Stimulated activated CD4-positive, alpha-beta T cell treated with anti-CD3 and anti-CD28 coated beads, Interleukin-1b, Interleukin-23, amount 100 ng/mL, for 48 hours (primary cell): ENCODE data around the gene CAP2.
A peak's percentile ranks its signal among the peaks of the same experiment; 100 is the strongest.

ENCODE experiments used
- DNase-seq: peaks from one replicate; pipeline ENCODE4 v3.0.0-alpha.2; 2020

CAP2 gene

DNA sequence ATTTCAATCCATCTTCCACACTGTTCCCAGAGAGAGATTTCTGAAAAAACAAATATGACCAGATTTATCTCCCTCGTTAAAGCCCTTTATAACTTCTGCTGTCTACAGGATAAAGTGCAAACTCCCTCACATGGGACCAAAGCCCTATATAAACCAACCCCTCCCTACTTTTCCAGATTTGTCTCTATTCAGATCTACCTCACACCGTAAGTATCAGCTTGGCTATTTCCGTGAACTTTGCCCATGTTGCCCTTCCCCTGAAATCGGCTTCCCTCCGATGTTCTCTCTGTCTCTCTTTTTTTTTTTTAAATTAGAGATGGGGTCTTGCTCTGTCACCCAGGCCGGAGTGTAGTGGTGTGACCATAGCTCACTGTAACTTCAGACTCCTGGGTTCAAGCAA, 194.6 kb downstream of the CAP2 start:
- no peak for DNase-seq

DNA sequence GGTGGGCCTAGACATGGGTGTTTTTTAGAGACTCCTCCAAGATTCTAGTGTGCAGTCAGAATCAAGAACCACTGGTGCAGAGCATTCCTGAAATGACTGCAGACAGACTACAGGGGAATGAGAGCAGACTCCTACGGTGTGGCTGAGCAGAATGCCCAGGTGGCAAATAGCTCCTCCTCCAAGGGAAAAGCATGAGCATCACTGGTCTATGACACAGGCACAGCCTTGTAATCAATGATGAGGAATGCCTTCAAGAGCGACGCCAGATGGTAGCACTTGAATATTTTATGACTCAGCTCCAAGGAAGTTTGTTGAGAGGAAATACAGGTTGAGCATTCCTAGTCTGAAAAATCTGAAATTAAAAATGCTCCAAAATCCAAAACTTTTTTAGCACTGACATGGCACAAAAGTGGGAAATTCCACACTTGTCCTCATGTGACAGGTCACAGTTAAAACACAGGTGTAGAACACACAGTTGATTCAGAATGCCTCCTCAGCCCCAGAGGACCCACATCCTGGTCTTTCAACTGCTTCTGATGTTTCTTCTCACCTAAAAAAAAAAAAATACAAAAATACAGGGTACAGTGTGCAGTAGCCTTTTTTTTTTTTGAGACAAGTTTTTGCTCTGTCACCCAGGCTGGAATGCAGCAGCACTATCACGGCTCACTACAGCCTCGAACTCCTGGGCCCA, 196.2 kb downstream of the CAP2 start:
- no peak for DNase-seq

DNA sequence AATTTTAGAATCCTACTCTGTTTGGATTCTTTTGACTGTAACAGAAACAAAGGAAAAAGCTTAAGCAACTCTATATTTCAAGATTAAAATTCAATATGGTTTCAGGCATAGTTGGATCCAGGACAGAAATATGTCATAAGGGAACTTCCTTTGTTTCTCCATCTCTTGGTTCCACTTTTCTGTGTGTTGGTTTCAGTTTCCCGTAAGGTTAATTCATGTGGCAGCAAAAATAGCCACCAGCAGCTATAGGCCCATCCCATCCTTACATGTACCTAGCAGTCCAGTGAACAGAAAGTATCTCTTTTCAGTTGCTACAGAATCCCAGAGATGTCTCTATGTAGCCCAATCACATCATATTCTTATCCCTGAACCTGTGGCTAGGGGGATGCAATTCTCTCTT, 197.9 kb downstream of the CAP2 start:
- DNase-seq, result no peak

DNA sequence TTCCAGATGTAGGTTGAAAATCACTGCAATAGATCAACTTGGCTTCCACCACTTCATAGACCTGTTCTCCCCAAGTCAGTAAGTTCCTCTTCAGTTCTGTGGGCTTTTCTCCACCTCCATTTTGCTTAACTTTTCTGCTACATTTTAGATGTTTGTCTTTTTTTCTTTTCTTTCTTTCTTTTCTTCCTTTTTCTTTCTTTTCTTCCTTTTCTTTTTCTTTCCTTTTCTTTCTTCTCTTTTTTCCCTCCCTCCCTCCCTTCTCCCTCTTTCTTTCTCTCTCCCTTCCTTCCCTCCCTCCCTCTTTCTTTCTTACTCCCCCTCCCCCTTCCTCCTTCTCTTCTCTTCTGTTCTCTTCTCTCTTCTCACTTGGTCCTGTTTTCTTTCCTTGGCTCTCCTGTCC, 199.9 kb downstream of the CAP2 start:
- no peak for DNase-seq

DNA sequence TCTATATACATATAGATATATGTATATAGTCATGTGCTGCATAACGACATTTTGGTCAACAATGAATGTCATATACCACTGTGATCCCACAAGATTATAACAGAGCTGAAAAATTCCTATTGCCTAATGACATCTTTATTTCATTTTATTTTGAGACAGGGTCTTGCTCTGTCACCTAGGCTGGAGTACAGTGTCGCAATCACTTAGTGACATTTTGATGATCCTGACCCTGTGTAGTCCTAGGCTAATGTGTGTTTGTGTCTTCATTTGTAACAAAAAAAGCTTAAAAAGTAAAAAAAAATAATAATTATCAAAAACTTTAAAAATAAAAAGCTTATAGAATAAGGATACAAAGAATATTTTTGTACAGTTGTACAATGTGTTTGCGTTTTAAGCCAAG, 202.7 kb downstream of the CAP2 start:
- no peak for DNase-seq

DNA sequence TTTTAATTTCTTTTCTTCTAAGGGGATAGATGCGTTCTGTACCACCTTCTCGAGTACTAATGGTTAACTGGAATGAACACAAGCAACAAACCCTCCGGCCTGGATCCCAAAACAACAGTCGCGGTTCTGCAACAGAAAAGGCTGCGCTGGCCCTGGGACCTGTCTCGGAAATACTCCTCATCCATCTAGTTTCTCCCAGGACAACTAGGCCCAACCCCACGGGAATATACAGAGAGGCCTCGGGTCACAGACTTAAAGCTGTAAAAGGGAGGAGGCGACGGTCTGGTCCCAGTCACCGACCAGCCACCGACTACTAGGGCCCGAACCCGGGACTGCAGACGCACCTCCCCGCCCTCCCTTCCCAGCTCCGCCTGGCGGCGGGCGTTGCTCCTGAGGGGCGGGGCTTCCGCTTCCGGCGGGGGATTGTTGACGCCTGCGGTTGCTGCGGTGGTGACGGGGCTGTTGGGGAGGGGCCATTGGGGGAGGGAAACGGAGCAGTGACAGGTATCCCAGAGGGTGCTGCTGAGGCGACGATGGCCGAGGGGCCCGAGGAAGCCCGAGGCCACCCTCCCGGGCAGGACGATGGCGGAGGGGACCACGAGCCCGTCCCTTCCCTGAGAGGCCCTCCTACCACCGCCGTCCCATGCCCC, 206.6 kb downstream of the CAP2 start, which contains the start of gene FAM8A1:
FAM8A1 (plus strand) TSS at position 426 of the 650 bp plus-strand sequence; CDS start at position 534, 108 bp downstream.
- peak; percentile 96 for DNase-seq

DNA sequence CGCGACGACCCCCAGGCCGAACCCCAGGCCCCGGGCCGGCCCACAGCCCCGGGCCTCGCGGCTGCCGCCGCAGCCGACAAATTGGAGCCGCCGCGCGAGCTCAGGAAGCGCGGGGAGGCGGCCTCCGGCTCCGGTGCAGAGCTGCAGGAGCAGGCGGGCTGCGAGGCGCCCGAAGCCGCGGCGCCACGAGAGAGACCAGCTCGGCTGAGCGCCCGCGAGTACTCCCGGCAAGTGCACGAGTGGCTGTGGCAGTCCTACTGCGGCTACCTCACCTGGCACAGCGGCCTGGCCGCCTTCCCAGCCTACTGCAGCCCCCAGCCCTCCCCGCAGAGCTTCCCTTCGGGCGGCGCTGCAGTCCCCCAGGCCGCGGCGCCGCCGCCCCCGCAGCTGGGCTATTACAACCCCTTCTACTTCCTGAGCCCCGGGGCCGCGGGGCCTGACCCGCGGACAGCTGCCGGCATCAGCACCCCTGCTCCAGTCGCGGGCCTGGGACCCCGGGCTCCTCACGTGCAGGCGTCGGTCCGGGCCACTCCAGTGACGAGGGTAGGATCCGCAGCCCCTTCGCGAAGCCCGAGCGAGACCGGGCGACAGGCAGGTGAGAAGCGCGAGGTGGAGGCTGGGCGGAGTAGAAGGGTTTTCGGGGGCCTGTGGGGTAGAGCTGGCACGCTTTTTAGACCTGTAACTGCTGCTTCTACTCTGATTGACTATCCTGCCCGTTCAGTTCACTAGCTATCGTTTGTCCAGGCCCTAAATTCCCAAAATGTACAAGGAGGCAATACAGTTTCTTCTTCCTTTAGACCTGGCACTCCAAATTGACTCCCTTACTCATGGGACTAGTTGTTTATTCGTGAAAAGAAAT, 207.4 kb downstream of the CAP2 start:
- DNase-seq, result peak; percentile 33

DNA sequence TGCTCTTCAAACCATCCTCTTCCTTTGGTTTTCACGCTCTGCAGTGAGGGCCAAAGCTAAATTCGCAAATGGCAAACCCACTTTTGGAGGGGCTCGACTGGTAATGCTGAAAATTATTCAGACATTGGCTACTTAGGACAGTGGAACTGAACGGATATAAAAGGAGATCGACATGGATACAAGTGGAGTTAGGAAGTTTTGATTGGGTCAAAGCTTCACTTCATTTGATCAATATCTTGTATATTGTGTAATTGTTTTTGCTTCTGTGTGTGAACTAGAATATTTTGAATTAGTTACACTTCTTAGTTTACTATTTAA, 207.9 kb downstream of the CAP2 start:
- DNase-seq, result no peak

DNA sequence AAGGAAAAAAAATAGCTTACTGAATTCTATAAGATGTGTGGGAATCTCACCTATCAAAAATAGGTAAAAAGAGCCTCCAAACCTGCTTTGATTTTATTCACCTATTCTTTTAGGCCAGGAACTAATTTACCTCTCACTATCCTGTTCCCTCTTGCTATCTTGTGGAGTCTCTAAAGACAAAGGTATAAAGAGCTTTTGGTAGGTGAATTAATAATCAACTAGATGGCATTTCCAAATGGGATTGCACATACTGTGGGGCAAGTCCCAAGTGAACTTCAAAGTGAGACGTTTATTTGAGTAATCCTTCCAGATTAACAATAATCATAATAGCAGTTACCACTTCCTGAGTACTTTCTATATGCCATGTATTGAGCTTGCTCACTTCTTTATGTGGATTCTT, 209.5 kb downstream of the CAP2 start:
- no peak for DNase-seq

DNA sequence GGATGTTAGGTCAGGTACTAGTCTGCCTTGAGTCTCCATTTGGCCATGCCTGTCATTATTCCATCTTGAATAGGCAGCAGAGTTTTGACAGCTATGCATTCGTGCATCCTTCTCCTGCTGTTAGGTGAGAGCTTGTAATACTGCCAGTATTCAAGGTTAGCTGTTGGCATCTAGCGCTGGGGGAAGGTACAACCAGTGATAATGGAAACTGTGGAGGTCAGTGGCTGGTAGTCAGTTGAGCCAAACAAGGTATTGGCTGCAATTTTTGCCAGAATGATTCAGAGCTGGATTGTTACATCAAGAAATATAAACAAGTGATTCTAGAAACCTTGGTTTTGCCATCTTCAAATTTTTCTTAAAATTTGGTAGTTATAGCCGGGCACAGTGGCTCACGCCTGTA, 213.2 kb downstream of the CAP2 start:
- no peak for DNase-seq
